ENCODE results near the gene NRG2.

GRCh38 chr5:140049713-140050112 is 6.6 kb upstream of the NRG2 start:
- TF ChIP-seq POLR2AphosphoS5 (IDR thresholded peaks at IDR 0.05; ENCODE audit: borderline replicate concordance, low read depth, low read length), result no peak
- no peak for TF ChIP-seq EZH2 (IDR thresholded peaks at IDR 0.05)

Measured in SK-N-MC (cell line).